Measurements from ENCODE around the gene ATG4D. TPM values are rescaled to one million over a fixed set of nuclear protein-coding genes. Genes with fewer than 3 reads are reported as not detected.
"Not testable (repeated sequence)": the region's sequence is repeated elsewhere in the genome, so short reads cannot be mapped to it uniquely, and the experiment has no call there.

The ATG4D gene
- total RNA-seq, 1 donor from 2014 or later = 38.5 TPM

DNA sequence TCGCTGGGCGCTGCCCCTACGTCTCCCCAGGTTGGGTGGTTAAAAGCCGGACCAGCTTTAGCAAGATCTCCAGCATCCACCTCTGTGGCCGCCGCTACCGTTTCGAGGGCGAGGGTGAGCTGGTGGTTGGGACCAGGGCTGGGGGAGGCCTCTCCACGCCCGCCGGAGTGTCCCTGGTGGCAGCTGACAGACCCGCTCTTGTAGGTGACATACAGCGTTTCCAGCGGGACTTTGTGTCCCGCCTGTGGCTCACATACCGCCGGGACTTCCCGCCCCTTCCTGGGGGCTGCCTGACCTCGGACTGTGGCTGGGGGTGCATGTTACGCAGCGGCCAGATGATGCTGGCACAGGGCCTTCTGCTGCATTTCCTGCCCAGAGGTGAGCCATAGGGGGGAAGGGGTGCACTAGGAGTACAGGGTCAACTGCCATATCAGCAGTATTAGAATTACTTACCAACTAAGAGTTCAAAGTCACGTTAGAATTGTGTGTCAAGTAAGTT lies 1.1 kb downstream of the ATG4D start:
- Histone ChIP-seq H3K36me3 (ENCODE audit: control insufficient read depth, insufficient read depth, low read length) (peaks cover 1% of the 10 kb centered on the region), H3K4me3 (ENCODE audit: low read depth, low read length) (peak overlapping the region; percentile 87), H3K27me3 (ENCODE audit: control insufficient read depth, insufficient read depth, low read length) (no peaks in the 10 kb centered on the region)
- TF ChIP-seq CTCF (IDR thresholded peaks at IDR 0.05; ENCODE audit: insufficient read depth, low read length, poor library complexity, severe bottlenecking) = no peak
- DNase-seq (ENCODE audit: low read depth) = no peak

DNA sequence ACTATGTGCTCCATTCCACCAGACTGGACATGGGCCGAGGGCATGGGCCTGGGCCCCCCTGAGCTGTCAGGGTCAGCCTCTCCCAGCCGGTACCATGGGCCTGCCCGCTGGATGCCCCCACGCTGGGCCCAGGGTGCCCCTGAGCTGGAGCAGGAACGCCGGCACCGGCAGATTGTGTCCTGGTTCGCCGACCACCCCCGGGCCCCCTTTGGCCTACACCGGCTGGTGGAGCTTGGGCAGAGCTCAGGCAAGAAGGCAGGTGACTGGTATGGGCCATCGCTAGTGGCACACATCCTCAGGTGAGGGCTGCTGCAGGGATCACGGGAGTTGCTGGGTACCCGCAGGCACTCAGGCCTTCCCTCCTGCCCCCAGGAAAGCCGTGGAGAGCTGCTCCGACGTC lies 3.1 kb downstream of the ATG4D start:
- no peak for TF ChIP-seq CTCF (IDR thresholded peaks at IDR 0.05; ENCODE audit: insufficient read depth, low read length, poor library complexity, severe bottlenecking)
- Histone ChIP-seq H3K4me3 (ENCODE audit: low read depth, low read length) (no peak overlapping the region), H3K27me3 (ENCODE audit: control insufficient read depth, insufficient read depth, low read length) (no peaks in the 10 kb centered on the region), H3K36me3 (ENCODE audit: control insufficient read depth, insufficient read depth, low read length) (peaks cover 1% of the 10 kb centered on the region)
- no peak for DNase-seq (ENCODE audit: low read depth)

DNA sequence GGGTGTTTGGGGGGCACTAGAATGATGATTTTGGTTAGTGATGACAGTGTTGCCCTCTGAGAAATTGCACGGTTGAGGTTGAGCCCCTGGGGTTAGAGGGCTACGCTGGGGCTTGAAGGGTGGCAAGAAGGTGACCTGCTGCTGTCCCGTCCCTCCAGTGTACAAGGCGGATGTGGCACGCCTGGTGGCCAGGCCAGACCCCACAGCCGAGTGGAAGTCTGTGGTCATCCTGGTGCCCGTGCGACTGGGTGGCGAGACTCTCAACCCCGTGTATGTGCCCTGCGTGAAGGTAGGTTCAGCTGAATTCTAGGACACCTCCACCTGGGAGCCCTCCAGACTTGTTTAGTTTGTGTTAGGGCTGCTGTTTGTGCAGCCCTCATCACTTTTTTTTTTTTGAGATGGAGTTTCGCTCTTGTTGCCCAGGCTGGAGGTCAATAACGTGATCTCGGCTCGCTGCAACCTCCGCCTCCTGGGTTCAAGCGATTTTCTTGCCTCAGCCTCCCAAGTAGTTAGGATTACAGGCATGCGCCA lies 5.1 kb downstream of the ATG4D start:
- Histone ChIP-seq H3K27me3 (ENCODE audit: control insufficient read depth, insufficient read depth, low read length) (no peaks in the 10 kb centered on the region), H3K36me3 (ENCODE audit: control insufficient read depth, insufficient read depth, low read length) (peaks cover 1% of the 10 kb centered on the region), H3K4me3 (ENCODE audit: low read depth, low read length) (no peak overlapping the region)
- no peak for DNase-seq (ENCODE audit: low read depth)
- no peak for TF ChIP-seq CTCF (IDR thresholded peaks at IDR 0.05; ENCODE audit: insufficient read depth, low read length, poor library complexity, severe bottlenecking)

GRCh38 chr19:10549733-10550132 lies 6.0 kb downstream of the ATG4D start:
- Histone ChIP-seq H3K4me3 (ENCODE audit: low read depth, low read length) (no peak overlapping the region), H3K36me3 (ENCODE audit: control insufficient read depth, insufficient read depth, low read length) (peaks cover 1% of the 10 kb centered on the region), H3K27me3 (ENCODE audit: control insufficient read depth, insufficient read depth, low read length) (no peaks in the 10 kb centered on the region)
- DNase-seq (ENCODE audit: low read depth) = no peak
- TF ChIP-seq CTCF (IDR thresholded peaks at IDR 0.05; ENCODE audit: insufficient read depth, low read length, poor library complexity, severe bottlenecking) = no peak

GRCh38 chr19:10550336-10550735 lies 6.6 kb downstream of the ATG4D start:
- DNase-seq (ENCODE audit: low read depth) = no peak
- H3K27me3 ChIP-seq (ENCODE audit: control insufficient read depth, insufficient read depth, low read length) = no peaks in the 10 kb centered on the region
- H3K4me3 ChIP-seq (ENCODE audit: low read depth, low read length) = no peak overlapping the region
- H3K36me3 ChIP-seq (ENCODE audit: control insufficient read depth, insufficient read depth, low read length) = peaks cover 1% of the 10 kb centered on the region
- no peak for TF ChIP-seq CTCF (IDR thresholded peaks at IDR 0.05; ENCODE audit: insufficient read depth, low read length, poor library complexity, severe bottlenecking)

- H3K27me3 ChIP-seq (ENCODE audit: control insufficient read depth, insufficient read depth, low read length); H3K4me3 ChIP-seq (ENCODE audit: low read depth, low read length); DNase-seq (ENCODE audit: low read depth); H3K36me3 ChIP-seq (ENCODE audit: control insufficient read depth, insufficient read depth, low read length): not testable (repeated sequence)
These were observed 7.3 kb downstream of the ATG4D start for GRCh38 chr19:10551006-10551405.

Measured in kidney epithelial cell (primary cell).